Psoas muscle (tissue), 8 donors: Measurements from ENCODE around the gene SIK3. TPM values are rescaled to one million over a fixed set of nuclear protein-coding genes. Genes with fewer than 3 reads are reported as not detected.

Source experiments
- ATAC-seq, 4 donors: fragments of 200-7000 bp; cut with Tn5 transposase; one replicate each; pipeline ENCODE4 v1.9.1; 2020; ENCODE audit warnings: moderate library complexity in 3 of 4, mild to moderate bottlenecking in 2 of 4
- DNase-seq, 2 donors: peaks; one replicate each; pipeline ENCODE4 v3.0.0-alpha.2; 2020
- H3K27ac ChIP-seq: fragments of 200-600 bp; one replicate; pipeline ENCODE4 v1.8.0; 2022
- H3K27me3 ChIP-seq, 3 donors: fragments of 200-600 bp in 1 of 3; one replicate each; pipeline versions ENCODE4 v1.6.1 to v1.8.0; 2013 to 2022; ENCODE audit warnings: low read length in 2 of 3, mild to moderate bottlenecking in 2 of 3, moderate library complexity in 1 of 3; ENCODE audit not compliant: insufficient read depth in 3 of 3
- H3K36me3 ChIP-seq, 2 donors: fragments of 200-600 bp in 1 of 2; one replicate each; pipeline versions ENCODE4 v1.6.1 to v1.8.0; 2013 to 2022; ENCODE audit warnings: low read depth in 1 of 2, mild to moderate bottlenecking in 1 of 2, moderate library complexity in 1 of 2; ENCODE audit not compliant: insufficient read depth in 1 of 2
- H3K4me1 ChIP-seq: fragments of 200-600 bp; one replicate; pipeline ENCODE4 v1.8.0; 2022
- H3K4me3 ChIP-seq: fragments of 200-600 bp; one replicate; pipeline ENCODE4 v1.8.0; 2022; ENCODE audit warnings: mild to moderate bottlenecking
- H3K9me3 ChIP-seq: fragments of 200-600 bp; one replicate; pipeline ENCODE4 v1.8.0; 2022
- CTCF ChIP-seq: fragments of 200-600 bp; IDR thresholded peaks from one replicate; pipeline ENCODE4 v1.8.0; 2022; ENCODE audit warnings: antibody characterized with exemption
- WGBS, 3 donors: extraction: QIAGEN DNeasy Blood & Tissue Kit; methylation state at CpG; one replicate each; pipeline versions ENCODE4 v1.1.6 to v1.1.7; 2013; 5-methylcytosine and 5-hydroxymethylcytosine counted together
- intact Hi-C, 2 donors: fragments of 100-400 bp; cut with DNase I; formaldehyde crosslinking; loops; one replicate each; pipeline versions ENCODE4 v1.11.0 to v1.14.2; 2022
- polyA plus RNA-seq, 3 donors: library from polyadenylated mRNA; stranded (reverse); fragments of 200-250 nt; gene quantifications; one replicate each; pipeline ENCODE4 v1.2.3, GENCODE V29; 2013
- total RNA-seq, 4 donors: library from RNA; stranded (reverse); fragmentation: NEBNext Ultra II Directional in 2 of 4; extraction: Animal tissue kit (Norgen Biotek cat#: 25700) in 2 of 4; gene quantifications; one replicate each; pipeline versions ENCODE4 v1.2.1 to v1.2.4, GENCODE V29; 2021 to 2023
- donor health status: healthy with polysubstance abuse.
- donor health status: DM: no; HTN: no; CAD: no; lungs with moderate emphysema.
- donor health status: Bipolar disorder and iron deficiency.
- donor health status: healthy.
- donor health status: DM: yes; HTN: yes; CAD: no.
- donor health status: DM: no; HTN: no; CAD: no.
- donor health status: DM: no; HTN: no; CAD: no.
- donor health status: DM: yes; HTN: yes; CAD: no.

Gene SIK3
- total and polyA plus RNA-seq, 7 donors = 16.3 to 47.4 (median 39.8) TPM

GRCh38 chr11:116822575-116822974, 275.7 kb downstream of the SIK3 start:
- no peaks in the 10 kb centered on the region for H3K36me3 ChIP-seq
- no peaks in the 10 kb centered on the region for H3K27me3 ChIP-seq
- WGBS, 3 donors = 19 to 35% (median 26%) methylated on average over 5 of the region's 5 CpGs
- intact Hi-C loops = no loop called here
- no peak overlapping the region for H3K4me3 ChIP-seq
- no peak for TF ChIP-seq CTCF
- peak overlapping the region; percentile 58 for H3K27ac ChIP-seq
- ATAC-seq (peak; percentile 49 to 91 (median 79)), DNase-seq (no peak)
- H3K9me3 ChIP-seq = no peaks in the 10 kb centered on the region
- H3K4me1 ChIP-seq = no peaks in the 10 kb centered on the region

DNA sequence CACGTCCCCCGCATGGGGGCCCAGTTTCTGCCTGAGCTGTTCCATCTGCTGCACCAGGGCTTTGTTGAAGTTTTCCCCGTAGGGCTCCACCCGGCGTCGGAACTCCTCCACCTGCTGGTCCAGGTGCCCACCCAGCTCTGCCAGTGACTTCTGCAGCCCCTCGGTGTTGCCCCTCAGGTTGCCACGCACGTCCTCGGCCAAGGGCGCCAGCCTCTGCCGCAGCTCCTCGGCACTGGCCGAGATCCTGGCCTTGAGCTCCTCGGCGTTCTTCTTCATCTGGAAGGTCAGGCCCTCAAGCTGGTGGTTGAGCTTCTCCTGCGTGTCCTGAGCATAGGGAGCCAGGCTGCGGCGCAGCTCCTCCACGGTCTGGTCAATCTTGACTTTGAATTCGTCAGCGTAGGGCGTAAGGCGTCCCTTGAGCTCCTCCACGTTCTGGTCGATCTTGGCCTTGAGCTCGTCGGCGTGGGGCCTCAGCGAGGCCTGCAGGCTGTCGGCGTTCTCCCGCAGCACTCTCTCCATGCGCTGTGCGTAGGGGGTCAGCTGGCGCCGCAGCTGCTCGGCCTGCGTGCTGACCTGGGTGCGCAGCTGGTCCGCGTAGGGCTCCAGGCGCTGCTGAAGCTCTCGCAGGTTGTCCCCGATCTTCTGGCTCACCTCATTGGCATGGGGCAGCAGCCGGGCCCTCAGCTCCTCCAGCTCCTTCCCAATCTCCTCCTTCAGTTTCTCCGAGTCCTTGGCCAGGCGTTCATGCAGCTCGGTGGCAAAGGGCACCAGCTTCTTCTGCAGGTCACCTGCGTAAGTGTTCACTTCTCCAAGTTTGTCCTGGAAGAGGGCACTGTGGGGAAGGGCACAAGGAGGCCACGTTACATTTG, 276.9 kb downstream of the SIK3 start:
- Histone ChIP-seq H3K36me3 (no peaks in the 10 kb centered on the region), H3K27ac (no peak overlapping the region), H3K27me3 (no peaks in the 10 kb centered on the region), H3K4me3 (no peak overlapping the region), H3K4me1 (no peaks in the 10 kb centered on the region), H3K9me3 (no peaks in the 10 kb centered on the region)
- peak in 1 of 2 donors; percentile 39 for DNase-seq
- intact Hi-C loops = no loop called here
- TF ChIP-seq CTCF = no peak
- 90 to 95% (median 93%) methylated on average over 51 of the region's 51 CpGs for WGBS, 3 donors
- no peak for ATAC-seq

DNA sequence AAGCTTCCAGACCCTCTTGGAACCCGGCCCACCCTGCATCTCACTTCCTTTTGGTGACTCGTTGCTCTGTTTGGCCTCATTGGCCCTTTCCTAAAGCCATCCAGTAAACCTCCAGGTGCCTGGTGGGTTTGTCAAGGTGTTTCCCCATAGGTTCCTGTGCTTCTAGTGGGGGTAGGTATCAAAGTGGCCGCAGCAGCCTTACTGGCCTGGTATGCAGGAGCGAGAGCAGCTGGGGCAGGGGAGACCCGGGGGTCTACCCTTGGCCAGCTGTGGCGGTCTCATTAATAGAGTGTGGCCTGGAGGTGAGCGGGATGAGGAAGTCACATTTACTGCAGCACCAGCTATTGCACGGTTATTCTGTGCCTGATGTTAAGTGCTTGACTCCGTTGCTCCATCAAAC, 279.2 kb downstream of the SIK3 start:
- Histone ChIP-seq H3K36me3 (no peaks in the 10 kb centered on the region), H3K9me3 (no peaks in the 10 kb centered on the region), H3K27ac (no peak overlapping the region), H3K27me3 (no peaks in the 10 kb centered on the region), H3K4me3 (no peak overlapping the region), H3K4me1 (peaks cover 7% of the 10 kb centered on the region)
- 85 to 88% (median 86%) methylated on average over 9 of the region's 9 CpGs for whole genome bisulfite sequencing, 3 donors
- no peak for ATAC-seq
- intact Hi-C loops = no loop called here
- no peak for DNase-seq
- no peak for TF ChIP-seq CTCF

DNA sequence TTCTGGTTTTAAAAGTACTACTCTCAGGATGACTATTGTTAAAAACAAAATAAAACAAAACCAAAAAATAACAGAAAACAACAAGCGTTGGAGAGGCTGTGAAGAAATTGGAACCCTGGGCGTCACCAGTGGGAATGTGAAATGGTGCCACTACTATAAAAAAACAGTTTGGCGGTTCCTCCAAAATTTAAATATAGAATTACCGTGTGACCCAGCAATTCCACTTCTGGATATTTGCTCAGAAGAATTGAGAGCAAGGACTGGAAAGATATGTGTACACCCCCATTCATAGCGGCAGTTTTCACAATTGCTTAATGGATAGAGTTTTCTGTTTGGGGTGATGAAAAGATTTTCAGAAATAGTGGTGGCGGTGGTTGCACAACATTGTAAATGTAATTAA, 283.7 kb downstream of the SIK3 start:
- no peaks in the 10 kb centered on the region for H3K27me3 ChIP-seq
- peaks cover 11% of the 10 kb centered on the region for H3K4me1 ChIP-seq
- ATAC-seq = peak in 3 of 4 donors; percentile 32 to 70 (median 48)
- H3K27ac ChIP-seq = no peak overlapping the region
- no peaks in the 10 kb centered on the region for H3K36me3 ChIP-seq
- DNase-seq = no peak
- no peak for TF ChIP-seq CTCF
- intact Hi-C loops = no loop called here
- no peaks in the 10 kb centered on the region for H3K9me3 ChIP-seq
- 31 to 43% (median 31%) methylated on average over 6 of the region's 6 CpGs for WGBS, 3 donors
- H3K4me3 ChIP-seq = no peak overlapping the region
